Measurements from ENCODE around the gene ZNF598. TPM values are rescaled to one million over a fixed set of nuclear protein-coding genes. Genes with fewer than 3 reads are reported as not detected.

Gene ZNF598
- total RNA-seq, 1 donor from 2014 or later: 46.4 TPM

DNA sequence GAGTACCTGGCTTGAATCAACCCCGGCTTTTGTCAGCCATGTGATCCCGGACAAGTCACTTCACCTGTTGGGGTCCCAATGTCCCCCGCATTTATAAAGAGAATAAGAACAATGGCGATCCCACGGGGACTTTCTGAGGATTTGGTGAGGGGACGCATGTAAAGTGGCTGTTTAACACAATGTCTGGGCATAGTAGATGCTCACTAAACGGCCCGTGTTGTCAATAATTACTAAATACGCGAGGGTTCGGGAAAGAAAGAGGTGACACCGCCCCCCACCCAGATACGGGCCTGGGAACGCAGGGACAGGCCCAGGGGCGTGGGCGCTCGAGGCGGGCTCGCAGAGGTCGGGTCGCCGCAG lies 18.1 kb downstream of the ZNF598 start:
- DNase-seq (ENCODE audit: low spot score): no peak

DNA sequence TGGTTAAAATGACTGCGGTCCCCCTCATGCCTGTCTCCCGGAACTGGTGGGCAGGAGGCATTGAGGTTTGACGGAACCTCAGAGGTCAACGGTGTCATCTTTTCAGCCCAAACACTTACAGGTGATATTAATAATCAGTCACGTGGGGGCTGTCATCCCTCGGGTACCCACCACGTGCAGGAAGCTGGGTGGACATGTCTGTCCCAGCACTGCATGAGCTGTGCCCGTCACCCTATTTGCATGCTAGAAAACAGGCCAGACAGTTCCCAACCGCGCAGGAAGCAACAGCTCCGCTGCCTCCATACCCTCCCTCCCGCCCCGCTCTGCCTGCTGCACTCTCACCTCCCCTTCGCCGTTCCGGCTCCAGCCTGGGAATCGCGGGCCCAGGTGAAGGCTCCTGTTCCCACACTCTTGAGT lies 18.5 kb downstream of the ZNF598 start:
- no peak for DNase-seq (ENCODE audit: low spot score)

DNA sequence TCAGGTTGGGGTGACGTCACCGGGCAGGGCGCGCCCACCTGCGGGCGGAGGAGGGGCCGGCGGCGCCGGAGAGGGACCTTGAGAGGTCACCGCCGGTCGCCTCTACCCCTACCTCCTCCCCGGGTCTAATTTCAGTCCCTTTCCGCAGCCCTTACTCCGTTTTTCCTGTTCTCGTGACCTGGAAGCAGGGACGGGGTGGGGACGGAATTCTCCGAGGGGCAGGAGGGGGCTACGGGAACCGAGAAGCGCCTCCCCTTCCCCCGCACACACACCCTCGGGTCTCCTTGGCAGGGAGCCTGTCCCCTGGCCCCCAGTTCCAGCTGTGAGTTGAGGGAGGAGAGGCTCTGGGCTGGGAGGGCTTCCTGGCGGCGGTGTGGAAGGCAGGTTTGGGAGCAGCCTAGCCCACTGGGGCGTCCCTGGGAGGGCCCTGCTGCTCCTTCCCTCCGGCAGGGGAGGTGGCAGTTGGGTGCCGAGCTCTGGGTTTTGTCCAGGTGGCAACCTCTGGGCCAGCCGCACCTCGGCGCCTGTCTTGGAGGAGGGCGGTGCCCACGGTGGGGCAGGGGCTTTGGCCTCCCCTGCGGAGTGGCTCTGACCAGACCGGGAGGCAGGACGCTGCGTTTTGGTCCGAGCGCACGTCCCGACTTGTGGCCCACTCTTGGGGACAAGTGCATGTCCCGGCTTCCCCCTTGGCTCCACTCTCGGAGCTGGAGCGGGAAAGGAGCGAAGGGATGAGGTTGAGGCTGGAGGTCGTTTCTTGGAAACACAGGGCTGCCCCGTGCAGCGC lies 19.1 kb downstream of the ZNF598 start:
- no peak for DNase-seq (ENCODE audit: low spot score)

DNA sequence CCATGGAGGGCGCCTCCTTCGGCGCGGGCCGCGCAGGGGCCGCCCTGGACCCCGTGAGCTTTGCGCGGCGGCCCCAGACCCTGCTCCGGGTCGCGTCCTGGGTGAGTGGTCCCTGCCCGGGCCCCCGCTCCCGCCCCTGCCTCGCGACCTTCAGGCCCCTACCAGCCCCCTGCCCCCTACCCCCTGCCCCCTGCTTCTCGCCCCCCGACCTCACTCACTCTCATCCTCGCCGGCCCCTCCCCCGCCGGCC lies 19.6 kb downstream of the ZNF598 start:
- DNase-seq (ENCODE audit: low spot score): no peak

DNA sequence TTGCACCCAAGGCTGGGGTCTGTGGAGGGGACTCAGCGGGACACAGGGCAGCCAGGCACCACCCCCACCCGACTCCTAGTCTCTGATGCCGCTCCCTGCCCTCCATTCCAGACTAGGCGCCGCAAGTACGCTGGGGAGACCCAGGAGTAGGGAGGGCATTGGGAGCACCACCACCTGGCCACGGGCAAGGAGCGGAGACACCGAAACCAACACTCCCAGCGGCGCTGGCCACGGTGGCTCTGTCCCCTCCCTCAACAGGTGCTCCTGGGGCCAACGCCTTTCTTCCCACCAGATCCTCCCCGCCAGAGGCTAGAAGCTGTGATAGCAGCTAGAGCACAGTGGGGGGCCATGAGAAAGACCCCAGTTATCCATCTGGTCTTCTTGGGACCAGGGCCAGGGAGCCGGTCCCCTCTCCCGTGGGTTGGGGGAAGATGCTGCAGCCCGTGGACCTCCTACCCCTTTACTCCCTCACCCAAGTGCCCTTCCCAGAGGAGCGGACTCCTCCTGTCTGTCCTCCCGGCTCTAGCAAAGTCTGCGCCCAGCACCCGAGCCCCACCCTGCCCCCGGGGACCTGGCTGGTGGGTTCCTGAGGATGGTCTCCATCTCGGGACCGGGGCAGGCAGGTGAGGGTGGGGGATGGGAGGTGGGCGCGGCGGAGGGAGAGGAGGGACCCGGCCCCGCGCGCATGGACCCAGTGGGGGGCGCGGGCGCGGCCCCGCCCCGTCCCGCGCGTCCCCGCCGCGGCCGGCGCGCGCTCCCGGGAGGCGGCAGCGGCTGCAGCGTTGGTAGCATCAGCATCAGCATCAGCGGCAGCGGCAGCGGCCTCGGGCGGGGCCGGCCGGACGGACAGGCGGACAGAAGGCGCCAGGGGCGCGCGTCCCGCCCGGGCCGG lies 20.2 kb downstream of the ZNF598 start, which contains the start of gene SYNGR3:
Gene SYNGR3, plus strand, starts transcription at position 762 of the 892 bp plus-strand sequence. CDS start 133 bp downstream, outside the sequence.
- DNase-seq (ENCODE audit: low spot score): no peak

DNA sequence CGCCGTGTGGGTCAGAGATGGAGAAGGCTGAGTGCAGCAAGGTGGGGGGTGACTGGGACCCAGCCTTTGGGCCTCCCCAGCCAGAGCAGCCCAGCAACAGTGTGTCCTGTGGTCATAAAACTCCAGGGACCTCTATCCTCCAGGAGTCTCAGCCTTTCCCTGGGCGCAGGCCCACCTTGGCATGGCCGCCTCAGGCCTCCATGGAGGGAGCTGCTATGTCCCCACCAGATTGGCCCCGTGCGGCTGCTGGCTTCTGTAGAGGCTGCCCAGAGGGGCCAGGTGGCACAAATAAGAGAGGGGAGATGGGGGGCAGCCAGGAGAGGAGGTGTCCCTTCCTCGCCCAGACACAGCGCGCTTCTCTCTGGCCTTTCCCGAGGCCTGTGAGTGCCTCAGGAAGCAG lies 22.4 kb downstream of the ZNF598 start:
- DNase-seq (ENCODE audit: low spot score): no peak

DNA sequence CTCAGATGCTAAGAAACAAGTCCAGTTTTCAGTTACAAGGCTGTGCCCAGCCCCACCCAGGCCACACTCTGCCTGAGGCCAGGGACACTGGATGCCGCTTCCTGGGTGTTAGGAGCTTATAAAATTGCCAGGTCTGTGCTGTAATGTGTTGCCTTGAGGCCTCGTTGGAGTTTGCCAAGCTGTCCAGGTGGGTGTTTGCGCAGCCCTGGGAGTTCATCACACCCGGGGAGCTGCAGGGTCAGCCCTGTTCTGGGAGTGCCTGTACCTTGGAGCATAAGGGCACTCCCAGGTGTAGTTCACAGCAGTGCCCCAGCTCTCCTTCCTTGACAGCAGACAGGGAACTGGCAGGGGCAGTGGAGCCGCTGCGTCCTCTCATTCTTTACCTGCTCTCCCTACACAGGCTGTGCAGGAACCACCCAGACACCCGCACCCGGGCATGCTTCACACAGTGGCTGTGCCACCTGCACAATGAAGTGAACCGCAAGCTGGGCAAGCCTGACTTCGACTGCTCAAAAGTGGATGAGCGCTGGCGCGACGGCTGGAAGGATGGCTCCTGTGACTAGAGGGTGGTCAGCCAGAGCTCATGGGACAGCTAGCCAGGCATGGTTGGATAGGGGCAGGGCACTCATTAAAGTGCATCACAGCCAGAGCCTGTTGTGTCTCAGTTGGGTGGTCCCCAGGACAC lies 24.0 kb downstream of the ZNF598 start:
- no peak for DNase-seq (ENCODE audit: low spot score)

DNA sequence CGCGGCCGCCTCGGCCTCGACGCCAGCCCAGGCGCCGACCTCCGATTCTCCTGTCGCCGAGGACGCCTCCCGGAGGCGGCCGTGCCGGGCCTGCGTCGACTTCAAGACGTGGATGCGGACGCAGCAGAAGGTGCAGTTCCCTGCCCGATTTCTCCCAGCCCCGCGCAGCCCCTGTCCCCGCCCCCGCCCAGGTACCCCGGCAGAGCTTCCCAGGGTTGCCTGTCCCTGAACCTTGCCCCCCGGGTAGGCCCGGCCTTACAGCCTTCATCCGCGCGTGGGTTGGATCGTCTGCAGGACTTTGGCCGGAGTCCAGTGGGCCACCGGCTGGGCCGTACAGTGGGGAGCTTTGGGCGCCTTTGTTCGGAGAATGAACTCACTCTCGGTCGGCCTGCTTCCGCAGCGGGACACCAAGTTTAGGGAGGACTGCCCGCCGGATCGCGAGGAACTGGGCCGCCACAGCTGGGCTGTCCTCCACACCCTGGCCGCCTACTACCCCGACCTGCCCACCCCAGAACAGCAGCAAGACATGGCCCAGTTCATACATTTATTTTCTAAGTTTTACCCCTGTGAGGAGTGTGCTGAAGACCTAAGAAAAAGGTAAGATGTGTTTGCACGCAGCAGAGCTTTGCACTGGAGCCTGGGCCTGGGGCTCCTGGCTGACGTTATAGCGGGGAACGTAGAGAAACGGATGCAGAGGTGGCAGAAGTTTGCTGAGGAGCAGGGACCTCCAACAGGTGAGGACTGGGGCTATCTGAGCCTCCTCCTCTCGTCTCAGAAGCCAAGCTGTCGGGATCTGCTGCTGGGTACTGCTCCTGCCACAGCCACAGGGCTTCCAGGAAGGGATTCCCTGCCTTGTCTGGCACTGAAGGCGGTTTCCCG lies 25.0 kb downstream of the ZNF598 start:
- DNase-seq (ENCODE audit: low spot score): no peak

DNA sequence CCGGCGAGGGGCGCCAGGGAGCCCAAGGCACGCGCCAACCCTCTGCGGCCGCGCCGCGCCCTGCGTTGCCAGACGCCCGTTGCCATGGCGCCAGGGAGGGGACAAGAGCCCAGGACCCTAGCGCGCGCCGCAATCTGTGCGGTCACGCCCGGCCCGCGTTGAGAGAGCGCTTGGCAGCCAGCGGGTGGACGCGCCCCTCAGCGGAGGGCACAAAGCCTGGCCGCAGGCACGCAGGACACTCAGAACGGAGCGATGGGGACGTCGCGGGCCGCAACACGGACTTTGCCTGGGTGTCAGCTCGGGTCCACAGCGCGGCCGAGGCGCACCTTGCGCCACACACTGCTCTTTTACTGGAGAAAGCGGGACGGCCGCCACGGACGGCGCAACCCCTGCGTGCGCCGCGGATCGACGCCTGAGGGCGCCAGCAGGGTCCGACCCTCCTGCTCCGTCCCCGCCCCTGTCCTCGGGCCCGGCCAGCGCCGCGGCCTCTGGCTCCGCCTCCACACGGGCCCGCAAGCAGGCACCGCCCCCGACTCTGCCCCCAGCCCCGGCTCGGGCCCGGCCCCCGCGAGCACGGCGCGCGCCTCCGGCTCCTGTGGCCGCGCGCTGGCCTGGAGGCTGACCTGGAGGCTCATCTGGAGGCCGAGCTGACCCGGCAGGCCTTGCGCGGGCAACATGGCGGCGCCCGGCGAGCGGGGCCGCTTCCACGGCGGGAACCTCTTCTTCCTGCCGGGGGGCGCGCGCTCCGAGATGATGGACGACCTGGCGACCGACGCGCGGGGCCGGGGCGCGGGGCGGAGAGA lies 25.9 kb downstream of the ZNF598 start, which contains the start of gene GFER:
Gene GFER, plus strand, starts transcription at position 650 of the 803 bp plus-strand sequence. Its CDS starts 26 bp downstream, at position 676.
- DNase-seq (ENCODE audit: low spot score): peak; percentile 85

DNA sequence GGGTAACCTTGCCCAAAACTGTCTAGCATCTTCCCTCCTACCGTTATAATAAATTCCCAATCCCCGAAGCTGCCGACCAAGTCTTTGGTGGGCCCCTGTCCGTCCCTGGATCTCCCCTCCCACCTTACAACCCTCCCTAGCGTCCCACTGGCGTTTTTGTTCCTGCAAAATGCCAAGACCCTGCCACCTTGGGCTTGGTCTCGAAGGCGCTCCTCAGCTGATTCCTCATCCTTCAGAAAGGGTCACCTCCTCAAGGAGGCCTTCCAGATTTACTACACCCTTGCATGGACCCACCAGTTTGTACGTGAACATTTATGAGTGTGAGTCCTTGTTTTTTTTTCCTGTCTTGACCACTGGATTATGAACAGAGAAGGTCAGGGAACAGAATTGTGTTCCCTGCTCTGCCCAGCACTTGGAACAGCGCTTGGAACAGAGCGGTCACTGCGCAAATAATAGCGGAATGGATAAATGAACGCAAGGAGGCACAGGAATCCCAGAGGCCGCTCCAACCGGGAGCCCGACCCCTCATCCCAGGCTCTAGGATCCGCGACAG lies 26.6 kb downstream of the ZNF598 start:
- no peak for DNase-seq (ENCODE audit: low spot score)

DNA sequence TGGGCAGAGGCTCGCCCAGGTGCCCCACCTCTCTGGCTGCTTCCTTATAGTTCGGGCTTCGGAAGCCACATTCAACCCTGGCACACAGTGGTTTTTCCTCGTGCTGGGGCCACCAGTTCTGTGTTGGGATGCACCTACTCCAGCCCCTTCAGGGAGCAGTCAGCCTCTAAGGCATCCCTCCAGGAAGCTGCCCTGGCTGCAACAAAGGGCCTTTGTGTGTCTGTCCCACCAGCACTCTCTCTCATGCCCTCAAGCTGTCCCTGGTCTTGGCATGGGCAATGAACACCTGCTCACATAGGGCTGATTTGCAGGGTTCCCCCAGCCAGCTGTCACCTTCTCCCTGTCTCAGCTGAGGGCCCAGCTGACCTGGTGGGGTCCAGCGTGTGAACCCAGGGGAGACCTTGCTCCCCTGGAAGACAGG lies 27.6 kb downstream of the ZNF598 start:
- DNase-seq (ENCODE audit: low spot score): no peak

DNA sequence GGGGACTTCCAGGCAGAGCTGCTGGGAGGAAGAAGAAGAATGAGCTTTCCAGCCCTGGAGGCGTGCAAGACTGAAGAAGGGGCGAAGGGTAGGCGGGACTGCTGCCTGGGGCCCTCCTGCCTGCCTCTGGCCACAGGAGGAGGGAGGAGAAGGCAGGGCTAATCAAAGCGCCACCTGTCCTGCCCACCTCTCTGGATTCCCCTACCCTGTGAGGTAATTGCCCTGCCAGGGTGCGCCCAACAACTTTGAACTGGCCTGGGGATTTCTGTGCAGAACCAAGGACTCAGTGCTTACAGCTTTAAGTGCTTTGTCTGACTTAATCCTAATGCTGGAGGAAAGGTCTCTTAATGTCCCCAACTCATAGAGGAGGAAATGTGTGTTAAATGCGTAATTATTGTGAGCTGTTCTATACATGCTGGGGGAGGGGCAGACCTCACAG lies 28.2 kb downstream of the ZNF598 start, which contains the start of gene NOXO1:
Gene NOXO1, minus strand, starts transcription at position 72 of the 439 bp plus-strand sequence. CDS start 290 bp downstream, outside the sequence.
- DNase-seq (ENCODE audit: low spot score): no peak

DNA sequence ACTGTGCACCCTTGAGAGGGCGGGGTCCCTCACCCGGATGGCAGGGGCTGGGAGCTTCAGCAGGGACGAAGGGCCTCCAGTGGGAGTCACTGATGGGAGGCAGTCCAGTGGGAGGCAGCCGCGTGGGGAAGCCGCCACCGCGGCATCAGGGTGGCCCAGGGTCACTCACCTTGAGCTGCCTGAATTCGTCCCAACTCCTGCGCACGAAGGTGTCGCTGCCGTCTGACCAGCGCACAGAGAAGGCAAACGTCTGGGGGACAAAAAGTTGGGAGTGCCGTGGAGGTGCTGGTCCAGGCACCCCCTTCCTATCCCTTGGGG lies 28.9 kb downstream of the ZNF598 start:
- no peak for DNase-seq (ENCODE audit: low spot score)

DNA sequence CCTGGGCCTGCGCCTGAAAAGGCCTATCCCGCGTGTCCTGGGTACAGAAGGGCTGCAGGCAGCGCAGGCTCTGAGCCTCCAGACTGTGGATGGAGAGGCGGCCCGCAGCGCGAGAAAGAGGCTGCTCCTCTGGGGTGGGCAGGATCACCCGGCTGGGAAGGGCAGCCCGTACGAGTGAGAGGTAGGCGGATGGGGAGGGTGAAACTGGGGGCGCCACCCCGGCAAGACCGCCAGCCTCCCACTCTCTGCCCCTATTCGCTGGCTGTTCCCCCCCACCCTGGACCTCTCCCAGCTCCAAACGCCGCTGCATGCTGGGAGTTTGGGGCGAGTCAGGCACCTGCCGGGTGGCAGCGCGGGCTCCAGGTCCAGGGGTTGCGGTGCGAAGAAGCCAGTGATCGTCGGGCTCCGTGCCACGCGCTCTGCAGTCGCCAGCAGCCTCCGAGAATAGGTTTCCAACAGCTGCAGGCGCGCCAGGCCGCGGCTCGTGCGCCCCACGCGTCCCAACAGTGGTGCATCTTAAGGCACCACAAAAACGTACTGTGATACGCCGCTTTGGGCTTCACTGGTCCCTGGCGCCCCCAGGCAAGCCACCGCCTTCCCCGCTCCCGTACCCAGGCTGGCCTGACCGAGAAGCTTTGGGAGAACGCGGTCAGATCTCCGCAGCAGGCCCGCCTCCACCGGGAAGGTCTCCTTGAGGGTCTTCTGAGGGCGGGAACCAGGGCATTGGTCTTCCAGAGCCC lies 29.4 kb downstream of the ZNF598 start:
- no peak for DNase-seq (ENCODE audit: low spot score)

DNA sequence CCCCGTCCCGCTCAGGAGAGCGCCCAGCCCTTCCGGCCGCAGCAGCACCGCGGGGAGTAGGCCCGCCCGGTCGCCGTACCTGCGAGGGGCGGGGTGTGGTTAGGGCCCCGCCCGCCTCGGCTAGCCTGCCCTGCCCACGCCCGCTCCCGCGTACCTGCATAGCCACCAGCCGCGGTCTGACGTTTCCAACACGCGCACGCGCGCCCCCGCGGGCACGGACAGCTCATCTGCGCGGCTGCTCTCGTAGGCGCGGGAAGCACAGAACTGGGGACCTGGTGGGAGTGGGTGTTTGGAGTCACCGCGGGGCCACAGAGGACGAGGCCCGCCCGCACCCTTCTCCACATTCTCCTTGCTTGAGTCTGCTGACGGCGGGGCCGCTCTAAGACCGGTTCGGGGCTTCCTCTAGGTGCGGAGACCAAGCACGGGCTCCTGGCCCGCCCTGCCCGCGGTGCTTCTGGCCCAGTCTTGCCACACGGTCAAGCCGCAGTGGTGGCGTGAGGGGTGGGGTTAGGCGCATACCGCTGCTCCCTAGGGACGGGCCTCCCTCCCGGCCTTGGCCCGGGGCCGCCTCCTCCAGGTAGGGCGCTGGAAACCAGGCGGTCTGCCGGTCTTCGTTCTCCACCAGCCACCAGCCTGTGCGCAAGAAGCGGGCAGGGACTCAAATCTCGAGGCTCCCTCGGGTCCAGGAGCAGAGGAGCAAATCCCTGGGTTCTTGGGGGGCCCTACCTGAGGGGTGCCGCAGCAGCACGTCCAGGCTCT lies 30.2 kb downstream of the ZNF598 start:
- DNase-seq (ENCODE audit: low spot score): peak; percentile 80

DNA sequence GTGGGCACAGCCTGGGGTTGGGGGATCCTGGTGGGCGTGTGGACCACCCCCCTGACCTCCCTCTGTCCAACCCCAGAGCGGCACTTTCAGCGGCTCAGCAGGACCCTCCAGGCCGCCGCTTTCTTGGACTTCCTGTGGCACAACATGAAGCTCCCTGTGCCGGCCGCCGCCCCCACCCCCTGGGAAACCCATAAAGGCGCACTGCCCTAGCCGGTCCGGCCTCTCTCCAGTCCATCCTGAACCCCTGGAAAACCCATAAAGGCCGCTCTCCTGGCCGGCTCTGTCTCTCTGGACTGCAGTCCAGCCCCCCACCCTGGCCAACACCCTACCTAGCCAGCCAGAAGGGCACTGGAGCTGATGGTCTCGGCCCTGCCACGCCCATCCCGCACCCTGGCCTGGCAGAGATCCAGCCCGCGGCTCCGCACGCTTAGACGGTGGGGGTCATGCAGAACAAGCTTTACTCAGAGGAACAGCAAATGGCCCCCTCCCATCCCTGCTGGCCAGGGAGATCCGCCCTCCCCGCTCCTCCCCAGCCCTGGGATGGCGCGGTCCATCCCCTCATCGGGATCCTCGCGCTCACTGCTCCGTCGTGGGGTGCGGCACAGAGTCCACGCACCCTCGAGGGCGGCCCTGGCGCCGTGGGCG lies 31.0 kb downstream of the ZNF598 start:
- no peak for DNase-seq (ENCODE audit: low spot score)

DNA sequence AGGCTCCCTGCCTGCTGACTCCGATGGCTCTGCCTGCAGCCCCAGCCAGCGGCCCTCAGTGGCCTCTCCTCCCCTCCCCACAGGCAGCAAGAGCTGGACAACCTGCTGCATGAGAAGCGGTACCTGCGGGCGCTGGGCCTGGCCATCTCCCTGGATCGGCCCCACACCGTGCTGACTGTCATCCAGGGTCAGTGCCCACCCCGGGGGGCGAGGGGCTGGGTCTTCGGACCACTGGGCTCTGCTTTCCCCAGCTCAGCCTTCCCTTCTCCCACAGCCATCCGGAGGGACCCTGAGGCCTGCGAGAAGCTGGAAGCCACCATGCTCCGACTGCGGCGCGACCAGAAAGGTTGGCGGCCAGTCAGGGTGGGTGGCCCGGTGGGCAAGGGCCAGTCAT lies 31.7 kb downstream of the ZNF598 start:
- DNase-seq (ENCODE audit: low spot score): no peak

Data from ureter (tissue), 1 donor.